Hematopoietic multipotent progenitor cell treated with erythropoietin and hydrocortisone succinate and interleukin-3 and kit ligand, for 8 days (in vitro differentiated cells): ENCODE measurements around the gene TNNI3.

ENCODE experiments used
- DNase-seq: peaks from one replicate; pipeline ENCODE4 v3.0.0-alpha.2; 2015

The TNNI3 gene

GRCh38 chr19:55157064-55157908 is at the start of gene TNNI3:
Gene TNNI3 (minus strand): TSS chr19:55157732. CDS start chr19:55157589, 143 bp downstream.
- DNase-seq: no peak

GRCh38 chr19:55206664-55207500 is 49.4 kb upstream of the TNNI3 start:
- DNase-seq: peak; percentile 87

GRCh38 chr19:55202199-55202598 is 44.7 kb upstream of the TNNI3 start:
- peak; percentile 25 for DNase-seq

GRCh38 chr19:55199620-55200204 is 42.2 kb upstream of the TNNI3 start:
- no peak for DNase-seq

- DNase-seq: no peak
These were observed 41.1 kb upstream of the TNNI3 start for GRCh38 chr19:55198651-55199050.

- peak; percentile 43 for DNase-seq
These were observed 40.0 kb upstream of the TNNI3 start for GRCh38 chr19:55197528-55197927.

- no peak for DNase-seq
These were observed 39.3 kb upstream of the TNNI3 start for GRCh38 chr19:55196803-55197202.

GRCh38 chr19:55193481-55193880 is 35.9 kb upstream of the TNNI3 start:
- DNase-seq: no peak

- no peak for DNase-seq
These were observed 31.9 kb upstream of the TNNI3 start for GRCh38 chr19:55189403-55189835.

- DNase-seq: no peak
These were observed 31.1 kb upstream of the TNNI3 start for GRCh38 chr19:55188625-55189024.

GRCh38 chr19:55186080-55186479 is 28.5 kb upstream of the TNNI3 start:
- DNase-seq: no peak

- no peak for DNase-seq
These were observed 24.2 kb upstream of the TNNI3 start for GRCh38 chr19:55181740-55182139.

GRCh38 chr19:55179606-55180484 is 22.3 kb upstream of the TNNI3 start, which contains the start of gene SYT5:
Gene SYT5 (minus strand): TSS chr19:55180289. CDS start chr19:55179041, 1,248 bp downstream.
- DNase-seq: peak; percentile 36

GRCh38 chr19:55178781-55179599 is 21.5 kb upstream of the TNNI3 start:
- DNase-seq: peak; percentile 81

- peak; percentile 45 for DNase-seq
These were observed 18.5 kb upstream of the TNNI3 start for GRCh38 chr19:55176076-55176475.

GRCh38 chr19:55175117-55175867 is 17.8 kb upstream of the TNNI3 start:
- DNase-seq: no peak

- DNase-seq: no peak
These were observed 17.0 kb upstream of the TNNI3 start for GRCh38 chr19:55174425-55175116.

GRCh38 chr19:55173714-55174409 is 16.3 kb upstream of the TNNI3 start:
- peak; percentile 69 for DNase-seq

GRCh38 chr19:55173186-55173713 is 15.7 kb upstream of the TNNI3 start:
- DNase-seq: no peak
